HepG2 (cell line): Measurements from ENCODE around the gene LGI4. TPM values are rescaled to one million over a fixed set of nuclear protein-coding genes. Genes with fewer than 3 reads are reported as not detected.

ENCODE experiments used
- ATAC-seq: fragments of 200-7000 bp; cut with Tn5 transposase; 3 replicates; pipeline ENCODE4 v1.9.1; 2020; ENCODE audit warnings: mild to moderate bottlenecking, moderate library complexity
- BruUV-seq: library from RNA; stranded (reverse); fragments of 400-500 nt; replicated peaks from 2 replicates; lab custom pipeline; 2021; lab: Mats Ljungman, UMichigan
- CTCF ChIA-PET: fragments of 300-600 bp; formaldehyde crosslinking; extraction: SDS; loops from one replicate; lab custom pipeline; 2021; ENCODE audit warnings: low total read pairs, inconsistent platforms, low intra/inter-chr PET ratio; lab: Yijun Ruan, JAX
- POLR2A ChIA-PET: fragments of 350-600 bp; sonication (Branson Sonifier 250); formaldehyde crosslinking; loops from one replicate; lab custom pipeline; 2020; ENCODE audit warnings: antibody characterized with exemption, inconsistent platforms; lab: Yijun Ruan, JAX
- DNase-seq: peaks from one replicate; pipeline ENCODE4 v3.0.0-alpha.2; 2015; ENCODE audit warnings: low spot score
- FAIRE-seq: peaks from 3 replicates; lab custom pipeline; 2011; peaks lifted over from hg19 to GRCh38; lab: Jason Lieb, UNC
- H2AFZ ChIP-seq: one replicate; pipeline ENCODE4 v1.6.1; 2011; ENCODE audit warnings: low read length, inconsistent platforms
- H3K27ac ChIP-seq: fragments of 300-600 bp; 3 replicates; pipeline ENCODE4 v1.8.0; 2011; ENCODE audit warnings: mixed run types, mild to moderate bottlenecking, mixed read lengths, low read length, inconsistent platforms; ENCODE audit not compliant: insufficient read depth; ENCODE audit errors: extremely low read length
- H3K27me3 ChIP-seq, 2 experiments: fragments of 200-600 bp in 1 of 2; 2 replicates in 1 of 2; 3 replicates in 1 of 2; pipeline versions ENCODE4 v1.6.0 to v1.8.0; 2011; ENCODE audit warnings: low read length in 2 of 2, mild to moderate bottlenecking in 2 of 2, moderate library complexity in 2 of 2, inconsistent platforms in 1 of 2; ENCODE audit not compliant: insufficient read depth in 2 of 2, control insufficient read depth in 1 of 2
- H3K36me3 ChIP-seq, 2 experiments: fragments of 200-600 bp in 1 of 2; replicated peaks in 1 of 2; 2 replicates in 1 of 2; 3 replicates in 1 of 2; pipeline versions ENCODE4 v1.5.1 to v1.8.0; 2011; ENCODE audit warnings: low read length in 2 of 2, inconsistent platforms in 1 of 2; ENCODE audit not compliant: insufficient read depth in 2 of 2, control insufficient read depth in 1 of 2
- H3K4me1 ChIP-seq: 2 replicates; pipeline ENCODE4 v1.5.1; 2012; ENCODE audit warnings: low read length, inconsistent platforms; ENCODE audit not compliant: insufficient read depth
- H3K4me2 ChIP-seq: 2 replicates; pipeline ENCODE4 v1.6.0; 2011; ENCODE audit warnings: low read depth, low read length, inconsistent platforms
- H3K4me3 ChIP-seq, 3 experiments: fragments of 200-600 bp in 1 of 3; sonication (generic), shearing (Covaris generic) in 1 of 3; replicated peaks in 1 of 3; 2 replicates each; pipeline ENCODE4 v1.5.1; 2011 to 2016; ENCODE audit warnings: low read length in 3 of 3, inconsistent platforms in 2 of 3, low read depth in 2 of 3, mild to moderate bottlenecking in 2 of 3, control low read depth in 1 of 3, mixed read lengths in 1 of 3; ENCODE audit not compliant: insufficient read depth in 1 of 3
- H3K79me2 ChIP-seq: one replicate; pipeline ENCODE4 v1.6.1; 2011; ENCODE audit warnings: low read length, inconsistent platforms; ENCODE audit not compliant: insufficient read depth
- H3K9ac ChIP-seq: 2 replicates; pipeline ENCODE4 v1.6.0; 2011; ENCODE audit warnings: mild to moderate bottlenecking, low read depth, low read length, inconsistent platforms; ENCODE audit not compliant: insufficient read depth
- H3K9me3 ChIP-seq: 2 replicates; pipeline ENCODE4 v1.5.1; 2012; ENCODE audit warnings: mild to moderate bottlenecking, low read length
- H4K20me1 ChIP-seq: 2 replicates; pipeline ENCODE4 v1.6.0; 2011; ENCODE audit warnings: inconsistent platforms, mild to moderate bottlenecking, low read length, moderate library complexity; ENCODE audit not compliant: insufficient read depth
- CEBPG ChIP-seq: IDR thresholded peaks from 2 replicates; pipeline ENCODE4 v1.6.1; 2016
- HNRNPL ChIP-seq: fragments of 200-400 bp; formaldehyde crosslinking; IDR thresholded peaks from 2 replicates; pipeline ENCODE4 v1.6.1; 2017; ENCODE audit warnings: mild to moderate bottlenecking, low read depth, low read length
- PCBP2 ChIP-seq: fragments of 200-400 bp; formaldehyde crosslinking; optimal IDR thresholded peaks from 2 replicates; pipeline ENCODE3; 2018; ENCODE audit warnings: low read length, low read depth; ENCODE audit not compliant: poor library complexity, severe bottlenecking
- TSC22D2 ChIP-seq: sonication (generic); formaldehyde crosslinking; IDR thresholded peaks from 2 replicates; pipeline ENCODE4 v1.5.1; 2020; ENCODE audit warnings: missing genetic modification reagents, mild to moderate bottlenecking, borderline replicate concordance
- ZNF12 ChIP-seq: sonication (generic); formaldehyde crosslinking; IDR thresholded peaks from 2 replicates; pipeline ENCODE4 v1.5.0; 2020; ENCODE audit warnings: missing genetic modification reagents
- ZNF282 ChIP-seq: fragments of 450-650 bp; IDR thresholded peaks from 2 replicates; pipeline ENCODE4 v1.6.1; 2018; ENCODE audit not compliant: partially characterized antibody
- ZNF317 ChIP-seq: sonication (generic); formaldehyde crosslinking; IDR thresholded peaks from 2 replicates; pipeline ENCODE4 v1.5.0; 2020; ENCODE audit warnings: mild to moderate bottlenecking, missing genetic modification reagents
- ZNF746 ChIP-seq: sonication (generic); formaldehyde crosslinking; IDR thresholded peaks from 2 replicates; pipeline ENCODE4 v1.8.0; 2022; ENCODE audit warnings: mild to moderate bottlenecking, missing genetic modification reagents
- WGBS: methylation state at CpG from one replicate; pipeline ENCODE4 v1.1.6; 2017; ENCODE audit warnings: low lambda C conversion rate; 5-methylcytosine and 5-hydroxymethylcytosine counted together
- in situ Hi-C: cut with HindIII; loops from 2 replicates; pipeline ENCODE4 v1.10.0; 2017; ENCODE audit warnings: low pct_unique_long_range_greater_than_20kb; ENCODE audit not compliant: extremely low pct_ligation_motif_present
- intact Hi-C: fragments of 100-400 bp; cut with micrococcal nuclease; formaldehyde crosslinking; loops from one replicate; pipeline ENCODE4 v1.10.0; 2022; ENCODE audit not compliant: unreplicated experiment
- polyA plus RNA-seq, 8 experiments: library from polyadenylated mRNA; depleted of rRNA in 3 of 8; stranded (reverse) in 7 of 8; unstranded in 1 of 8; fragments of >200 nt; fragmentation: Illumina TruSeq in 4 of 8; extraction: Trizol in 4 of 8; gene quantifications; 2 replicates each; pipeline versions ENCODE4 v1.2.1 to v1.2.3, GENCODE V29; 2011 to 2016; ENCODE audit warnings: low read depth in 4 of 8, missing spikeins in 1 of 8, mixed read lengths in 1 of 8; ENCODE audit not compliant: insufficient read depth in 1 of 8
- total RNA-seq, 5 experiments: library from RNA; depleted of rRNA; stranded (reverse); fragments of >200 nt; fragmentation: Illumina TruSeq; extraction: Trizol; gene quantifications; 2 replicates each; pipeline ENCODE4 v1.2.3, GENCODE V29; 2016; ENCODE audit warnings: low read depth in 1 of 5

Gene LGI4
- total and polyA plus RNA-seq, 2 of the 13 experiments (the other 11 are each of a cell fraction or from before 2014, with no cell fraction given): 2.8 TPM; not detected in 1

DNA sequence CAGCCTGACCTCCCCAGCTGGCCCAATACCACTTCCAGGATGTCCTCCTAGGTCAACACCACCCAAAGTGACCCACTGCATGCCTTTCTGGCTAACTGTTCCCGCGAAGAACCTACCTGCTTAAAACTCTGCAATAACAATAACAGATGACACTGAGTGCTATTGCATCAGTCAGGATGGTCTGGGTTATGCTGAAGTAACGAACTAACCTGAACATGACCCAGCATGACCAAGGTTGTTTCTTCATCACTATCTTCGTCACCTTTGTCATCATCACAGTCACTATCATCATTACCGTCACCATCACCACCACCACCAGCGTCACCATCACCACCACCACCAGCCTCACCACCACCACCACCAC lies 29.8 kb downstream of the LGI4 start:
- H3K27ac ChIP-seq: no peak overlapping the region
- no peak for ATAC-seq
- H3K36me3 ChIP-seq: no peaks in the 10 kb centered on the region
- H3K4me3 ChIP-seq: no peak overlapping the region
- no peak for DNase-seq
- H3K9me3 ChIP-seq: no peaks in the 10 kb centered on the region
- H3K9ac ChIP-seq: no peak overlapping the region
- H3K79me2 ChIP-seq: no peaks in the 10 kb centered on the region
- no TSS peak for BruUV-seq
- H4K20me1 ChIP-seq: no peaks in the 10 kb centered on the region
- intact Hi-C loops: no loop called here
- no peak overlapping the region for H2AFZ ChIP-seq
- H3K27me3 ChIP-seq: peaks cover 0 to 4% of the 10 kb centered on the region in 2 experiments; a peak in 1 of 5 replicates
- no peak for FAIRE-seq
- no peak overlapping the region for H3K4me2 ChIP-seq
- in situ Hi-C loops: no loop called here
- WGBS: 75% methylated on average over 6 of the region's 6 CpGs
- TF ChIP-seq ZNF282 (no peak), ZNF12 (CRISPR knock-in tag) (peak; percentile 92), CEBPG (CRISPR knock-in tag) (peak; percentile 29; the same call in 1 of the 2 replicates), ZNF746 (no peak), TSC22D2 (no peak), ZNF317 (no peak)
- peaks cover 52% of the 10 kb centered on the region for H3K4me1 ChIP-seq
- CTCF ChIA-PET: no interaction called here
- POLR2A ChIA-PET: no interaction called here

DNA sequence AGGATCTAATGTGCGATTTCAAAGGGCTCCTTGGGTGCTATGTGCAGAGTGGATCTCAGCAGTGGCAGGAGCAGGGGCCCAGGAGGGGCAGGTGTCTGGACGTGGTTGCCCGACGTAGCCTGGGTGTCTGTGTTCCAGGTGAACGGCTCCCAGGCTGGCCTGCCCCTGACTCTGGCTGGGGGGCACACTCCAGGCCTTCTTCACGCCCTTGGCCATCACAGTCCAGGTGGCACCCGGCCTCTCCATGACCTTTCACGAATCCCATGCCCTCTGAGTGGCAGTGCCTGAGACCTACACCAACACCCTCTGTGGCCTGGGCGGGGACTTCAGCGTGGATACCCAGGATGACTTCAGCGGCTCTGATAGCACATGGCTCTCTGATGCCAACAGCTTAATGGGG lies 30.5 kb downstream of the LGI4 start:
- Histone ChIP-seq H3K9me3 (no peaks in the 10 kb centered on the region), H4K20me1 (no peaks in the 10 kb centered on the region)
- TF ChIP-seq HNRNPL (0 out of 2 replicates have a peak, but pooled peaks have one; percentile 43), PCBP2 (no peak)
- TF ChIP-seq, all 625 proteins: peak for 1
- Histone ChIP-seq H3K27me3 (peaks cover 0 to 4% of the 10 kb centered on the region in 2 experiments; a peak in 1 of 5 replicates), H3K79me2 (no peaks in the 10 kb centered on the region), H3K4me3 (no peak overlapping the region), H3K9ac (no peak overlapping the region), H3K4me1 (peaks cover 53% of the 10 kb centered on the region), H3K4me2 (no peak overlapping the region), H3K27ac (no peak overlapping the region), H2AFZ (no peak overlapping the region), H3K36me3 (no peaks in the 10 kb centered on the region)
- CTCF ChIA-PET: no interaction called here
- 43% methylated on average over 4 of the region's 11 CpGs for WGBS
- in situ Hi-C loops: no loop called here
- no peak for FAIRE-seq
- DNase-seq: no peak
- no peak for ATAC-seq
- POLR2A ChIA-PET: no interaction called here
- no TSS peak for BruUV-seq
- intact Hi-C loops: no loop called here
